Measurements from ENCODE around the gene PDE4D. TPM values are rescaled to one million over a fixed set of nuclear protein-coding genes. Genes with fewer than 3 reads are reported as not detected.

The PDE4D gene
- polyA plus RNA-seq, 1 donor (not counting 4 experiments of a cell fraction or from before 2014, with no cell fraction given) = 3.6 TPM

DNA sequence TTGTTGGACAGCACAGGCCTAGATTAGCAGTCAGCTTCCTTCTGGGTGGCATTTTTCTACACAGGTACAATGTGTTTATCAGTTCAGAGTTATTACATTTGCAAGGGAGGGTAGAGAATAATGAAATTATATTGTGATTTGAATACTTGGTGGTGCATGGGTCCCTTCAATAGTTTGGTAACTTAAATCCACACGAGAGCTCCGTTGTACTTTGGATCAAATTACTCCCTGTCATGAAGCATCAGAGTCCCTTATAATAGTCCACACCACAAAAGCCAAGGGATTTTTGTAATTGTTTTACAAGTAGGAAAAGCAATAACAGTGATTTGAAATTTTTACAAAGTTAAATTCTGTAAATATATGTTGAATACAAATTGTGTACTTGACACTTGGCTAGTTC, 552.4 kb downstream of the PDE4D start:
- no peak overlapping the region for H3K4me3 ChIP-seq (ENCODE audit: control insufficient read depth in 2 of 3, extremely low read depth in 1 of 3, insufficient read depth in 2 of 3, low read depth in 1 of 3, low read length in 3 of 3)
- no peak overlapping the region for H2AFZ ChIP-seq (ENCODE audit: control insufficient read depth, low read length)
- no peaks in the 10 kb centered on the region for H3K9me3 ChIP-seq (ENCODE audit: control insufficient read depth, low read depth, low read length)
- no peaks in the 10 kb centered on the region for H3K4me1 ChIP-seq (ENCODE audit: control insufficient read depth, extremely low read depth, insufficient read depth, low read length)
- no peak overlapping the region for H3K27ac ChIP-seq (ENCODE audit: control insufficient read depth, insufficient read depth, low read length)
- dilution Hi-C loops (cut with MboI; ENCODE audit: extremely low pct_ligation_motif_present, low sequenced_read_pairs) = no loop called here
- no peaks in the 10 kb centered on the region for H3K9me1 ChIP-seq (ENCODE audit: control insufficient read depth, extremely low read depth, insufficient read depth, low read length)
- no peak overlapping the region for H3K4me2 ChIP-seq (ENCODE audit: control insufficient read depth, extremely low read depth, insufficient read depth, low read depth, low read length)
- H4K20me1 ChIP-seq (ENCODE audit: control insufficient read depth, extremely low read depth, insufficient read depth, low read length) = no peaks in the 10 kb centered on the region
- TF ChIP-seq EZH2 (IDR thresholded peaks at IDR 0.05; ENCODE audit: low read length) = no peak
- TF ChIP-seq, protein P1, sequence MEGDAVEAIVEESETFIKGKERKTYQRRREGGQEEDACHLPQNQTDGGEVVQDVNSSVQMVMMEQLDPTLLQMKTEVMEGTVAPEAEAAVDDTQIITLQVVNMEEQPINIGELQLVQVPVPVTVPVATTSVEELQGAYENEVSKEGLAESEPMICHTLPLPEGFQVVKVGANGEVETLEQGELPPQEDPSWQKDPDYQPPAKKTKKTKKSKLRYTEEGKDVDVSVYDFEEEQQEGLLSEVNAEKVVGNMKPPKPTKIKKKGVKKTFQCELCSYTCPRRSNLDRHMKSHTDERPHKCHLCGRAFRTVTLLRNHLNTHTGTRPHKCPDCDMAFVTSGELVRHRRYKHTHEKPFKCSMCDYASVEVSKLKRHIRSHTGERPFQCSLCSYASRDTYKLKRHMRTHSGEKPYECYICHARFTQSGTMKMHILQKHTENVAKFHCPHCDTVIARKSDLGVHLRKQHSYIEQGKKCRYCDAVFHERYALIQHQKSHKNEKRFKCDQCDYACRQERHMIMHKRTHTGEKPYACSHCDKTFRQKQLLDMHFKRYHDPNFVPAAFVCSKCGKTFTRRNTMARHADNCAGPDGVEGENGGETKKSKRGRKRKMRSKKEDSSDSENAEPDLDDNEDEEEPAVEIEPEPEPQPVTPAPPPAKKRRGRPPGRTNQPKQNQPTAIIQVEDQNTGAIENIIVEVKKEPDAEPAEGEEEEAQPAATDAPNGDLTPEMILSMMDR (optimal IDR thresholded peaks at IDR 0.05 in 1 of 3, IDR thresholded peaks at IDR 0.05 in 1 of 3, conservative IDR thresholded peaks at IDR 0.05 in 1 of 3; ENCODE audit: extremely low read depth in 1 of 3, insufficient read depth in 2 of 3, low read length in 3 of 3) = no peak
- H3K79me2 ChIP-seq (ENCODE audit: control insufficient read depth, insufficient read depth, low read length) = no peaks in the 10 kb centered on the region
- H3K36me3 ChIP-seq (ENCODE audit: control insufficient read depth in 2 of 2, extremely low read depth in 1 of 2, insufficient read depth in 2 of 2, low read length in 2 of 2) = no peaks in the 10 kb centered on the region
- DNase-seq (ENCODE audit: low read depth, low spot score) (no peak), FAIRE-seq (no peak)
- no peak overlapping the region for H3K9ac ChIP-seq (ENCODE audit: control insufficient read depth, extremely low read depth, insufficient read depth, low read length)
- no peaks in the 10 kb centered on the region for H3K27me3 ChIP-seq (ENCODE audit: control insufficient read depth, extremely low read depth, insufficient read depth, low read length)

DNA sequence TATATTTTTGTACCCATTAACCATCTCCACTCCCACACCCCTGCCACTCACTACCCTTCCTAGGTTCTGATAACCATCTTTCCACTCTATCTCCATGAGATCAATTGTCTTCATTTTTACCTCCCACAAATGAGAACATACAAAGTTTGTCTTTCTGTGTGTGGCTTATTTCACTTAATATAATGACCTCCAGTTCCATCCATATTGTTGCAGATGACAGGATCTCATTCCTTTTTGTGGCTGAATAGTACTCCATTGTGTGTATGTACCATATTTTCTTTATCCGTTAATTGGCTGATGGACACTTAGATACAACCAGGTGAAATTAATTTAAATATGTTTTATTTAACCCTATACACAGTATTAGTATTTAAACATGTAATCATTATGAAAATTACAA, 552.9 kb downstream of the PDE4D start:
- Histone ChIP-seq H3K9me3 (ENCODE audit: control insufficient read depth, low read depth, low read length) (no peaks in the 10 kb centered on the region), H3K79me2 (ENCODE audit: control insufficient read depth, insufficient read depth, low read length) (no peaks in the 10 kb centered on the region), H3K36me3 (ENCODE audit: control insufficient read depth in 2 of 2, extremely low read depth in 1 of 2, insufficient read depth in 2 of 2, low read length in 2 of 2) (no peaks in the 10 kb centered on the region), H3K9ac (ENCODE audit: control insufficient read depth, extremely low read depth, insufficient read depth, low read length) (no peak overlapping the region), H3K27ac (ENCODE audit: control insufficient read depth, insufficient read depth, low read length) (no peak overlapping the region), H3K4me3 (ENCODE audit: control insufficient read depth in 2 of 3, extremely low read depth in 1 of 3, insufficient read depth in 2 of 3, low read depth in 1 of 3, low read length in 3 of 3) (no peak overlapping the region), H3K27me3 (ENCODE audit: control insufficient read depth, extremely low read depth, insufficient read depth, low read length) (no peaks in the 10 kb centered on the region), H2AFZ (ENCODE audit: control insufficient read depth, low read length) (no peak overlapping the region), H3K4me1 (ENCODE audit: control insufficient read depth, extremely low read depth, insufficient read depth, low read length) (no peaks in the 10 kb centered on the region), H3K4me2 (ENCODE audit: control insufficient read depth, extremely low read depth, insufficient read depth, low read depth, low read length) (no peak overlapping the region), H4K20me1 (ENCODE audit: control insufficient read depth, extremely low read depth, insufficient read depth, low read length) (no peaks in the 10 kb centered on the region), H3K9me1 (ENCODE audit: control insufficient read depth, extremely low read depth, insufficient read depth, low read length) (no peaks in the 10 kb centered on the region)
- dilution Hi-C loops (cut with MboI; ENCODE audit: extremely low pct_ligation_motif_present, low sequenced_read_pairs) = no loop called here
- FAIRE-seq = no peak
- TF ChIP-seq, protein P1 (optimal IDR thresholded peaks at IDR 0.05 in 1 of 3, IDR thresholded peaks at IDR 0.05 in 1 of 3, conservative IDR thresholded peaks at IDR 0.05 in 1 of 3; ENCODE audit: extremely low read depth in 1 of 3, insufficient read depth in 2 of 3, low read length in 3 of 3) = no peak
- no peak for TF ChIP-seq EZH2 (IDR thresholded peaks at IDR 0.05; ENCODE audit: low read length)
- DNase-seq (ENCODE audit: low read depth, low spot score) = no peak
